Hematopoietic multipotent progenitor cell treated with erythropoietin and hydrocortisone succinate and interleukin-3 and kit ligand, for 6 days (in vitro differentiated cells): ENCODE results near the gene PLSCR5.

ENCODE experiments used
- DNase-seq: peaks from one replicate; pipeline ENCODE4 v3.0.0-alpha.2; 2015

PLSCR5 gene

GRCh38 chr3:146585156-146585555 is 20.0 kb downstream of the PLSCR5 start:
- DNase-seq: no peak

- peak; percentile 69 for DNase-seq
Observed at GRCh38 chr3:146581951-146582467, 23.1 kb downstream of the PLSCR5 start.

- no peak for DNase-seq
Observed at GRCh38 chr3:146581080-146581601, 24.0 kb downstream of the PLSCR5 start.

- DNase-seq: peak; percentile 75
Observed at GRCh38 chr3:146577662-146578061, 27.5 kb downstream of the PLSCR5 start.

- DNase-seq: no peak
Observed at GRCh38 chr3:146575636-146576035, 29.5 kb downstream of the PLSCR5 start.

GRCh38 chr3:146574173-146574572 is 31.0 kb downstream of the PLSCR5 start:
- no peak for DNase-seq

- no peak for DNase-seq
Observed at GRCh38 chr3:146569314-146569713, 35.8 kb downstream of the PLSCR5 start.

GRCh38 chr3:146566138-146566537 is 39.0 kb downstream of the PLSCR5 start:
- no peak for DNase-seq

- DNase-seq: no peak
Observed at GRCh38 chr3:146561879-146562278, 43.3 kb downstream of the PLSCR5 start.

- no peak for DNase-seq
Observed at GRCh38 chr3:146561463-146561862, 43.7 kb downstream of the PLSCR5 start.

- DNase-seq: no peak
Observed at GRCh38 chr3:146560678-146561077, 44.5 kb downstream of the PLSCR5 start.

GRCh38 chr3:146559388-146559787 is 45.8 kb downstream of the PLSCR5 start:
- no peak for DNase-seq

- DNase-seq: peak; percentile 57
Observed at GRCh38 chr3:146558781-146559180, 46.4 kb downstream of the PLSCR5 start.

- peak; percentile 30 for DNase-seq
Observed at GRCh38 chr3:146557745-146558144, 47.4 kb downstream of the PLSCR5 start.

GRCh38 chr3:146555311-146555710 is 49.8 kb downstream of the PLSCR5 start:
- DNase-seq: no peak

- no peak for DNase-seq
Observed at GRCh38 chr3:146554151-146554760, 50.9 kb downstream of the PLSCR5 start.

- DNase-seq: no peak
Observed at GRCh38 chr3:146550743-146551510, 54.2 kb downstream of the PLSCR5 start.

GRCh38 chr3:146550070-146550615 is 55.0 kb downstream of the PLSCR5 start:
- no peak for DNase-seq

- DNase-seq: no peak
Observed at GRCh38 chr3:146547235-146547835, 57.8 kb downstream of the PLSCR5 start.

- no peak for DNase-seq
Observed at GRCh38 chr3:146546366-146546965, 58.7 kb downstream of the PLSCR5 start.

GRCh38 chr3:146544929-146545528 is 60.1 kb downstream of the PLSCR5 start:
- DNase-seq: no peak
